ENCODE data around the gene HOXB5.

GRCh38 chr17:48609759-48610281, 16.2 kb upstream of the HOXB5 start:
- TF ChIP-seq CTCF (IDR thresholded peaks at IDR 0.05) (no peak), EZH2 (IDR thresholded peaks at IDR 0.05; ENCODE audit: borderline replicate concordance, insufficient read depth, low read depth, low read length, poor library complexity, severe bottlenecking) (no peak)
